Renal pelvis (tissue), 12 donors: ENCODE measurements around the gene DSC1. TPM values are rescaled to one million over a fixed set of nuclear protein-coding genes. Genes with fewer than 3 reads are reported as not detected.

Experiments used
- DNase-seq: peaks from one replicate; pipeline ENCODE4 v3.0.0-alpha.2; 2013
- long read RNA-seq, 16 experiments: transcript quantifications; one replicate each; lab custom pipeline, GENCODE V29; 2026
- polyA plus RNA-seq, 3 donors: library from polyadenylated mRNA; unstranded; fragments of 120-200 nt; gene quantifications; one replicate each; pipeline ENCODE4 v1.2.1, GENCODE V29; 2013; ENCODE audit not compliant: insufficient read length in 3 of 3

DSC1 gene, protein sequence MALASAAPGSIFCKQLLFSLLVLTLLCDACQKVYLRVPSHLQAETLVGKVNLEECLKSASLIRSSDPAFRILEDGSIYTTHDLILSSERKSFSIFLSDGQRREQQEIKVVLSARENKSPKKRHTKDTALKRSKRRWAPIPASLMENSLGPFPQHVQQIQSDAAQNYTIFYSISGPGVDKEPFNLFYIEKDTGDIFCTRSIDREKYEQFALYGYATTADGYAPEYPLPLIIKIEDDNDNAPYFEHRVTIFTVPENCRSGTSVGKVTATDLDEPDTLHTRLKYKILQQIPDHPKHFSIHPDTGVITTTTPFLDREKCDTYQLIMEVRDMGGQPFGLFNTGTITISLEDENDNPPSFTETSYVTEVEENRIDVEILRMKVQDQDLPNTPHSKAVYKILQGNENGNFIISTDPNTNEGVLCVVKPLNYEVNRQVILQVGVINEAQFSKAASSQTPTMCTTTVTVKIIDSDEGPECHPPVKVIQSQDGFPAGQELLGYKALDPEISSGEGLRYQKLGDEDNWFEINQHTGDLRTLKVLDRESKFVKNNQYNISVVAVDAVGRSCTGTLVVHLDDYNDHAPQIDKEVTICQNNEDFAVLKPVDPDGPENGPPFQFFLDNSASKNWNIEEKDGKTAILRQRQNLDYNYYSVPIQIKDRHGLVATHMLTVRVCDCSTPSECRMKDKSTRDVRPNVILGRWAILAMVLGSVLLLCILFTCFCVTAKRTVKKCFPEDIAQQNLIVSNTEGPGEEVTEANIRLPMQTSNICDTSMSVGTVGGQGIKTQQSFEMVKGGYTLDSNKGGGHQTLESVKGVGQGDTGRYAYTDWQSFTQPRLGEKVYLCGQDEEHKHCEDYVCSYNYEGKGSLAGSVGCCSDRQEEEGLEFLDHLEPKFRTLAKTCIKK
- 1 to 10 TPM; 1.7 to 2.0 (median 1.8) TPM for polyA plus RNA-seq
- long read RNA-seq, donor 1 = 0 reads
- long read RNA-seq, donor 2 = 0 reads
- long read RNA-seq, donor 3, full-length matches to known transcripts = 1 of 1 reads
- long read RNA-seq, donor 3, partial matches to known transcripts = 0 of 1 reads
- long read RNA-seq, donor 3, other reads (novel, unspliced or antisense) = 0 of 1 reads
- long read RNA-seq, donor 4 = 0 reads
- long read RNA-seq, donor 5 = 0 reads
- long read RNA-seq, donor 6 = 0 reads
- long read RNA-seq, donor 7 = 0 reads
- long read RNA-seq, donor 8 = 0 reads
- long read RNA-seq, donor 9 = 0 reads
- long read RNA-seq, donor 10 = 0 reads
- long read RNA-seq, donor 11 = 0 reads
- long read RNA-seq, donor 12, full-length matches to known transcripts = 1 of 1 reads
- long read RNA-seq, donor 12, partial matches to known transcripts = 0 of 1 reads
- long read RNA-seq, donor 12, other reads (novel, unspliced or antisense) = 0 of 1 reads
- long read RNA-seq, donor 13 = 0 reads
- long read RNA-seq, donor 14 = 0 reads
- long read RNA-seq, donor 15 = 0 reads
- long read RNA-seq, donor 16 = 0 reads

DNA sequence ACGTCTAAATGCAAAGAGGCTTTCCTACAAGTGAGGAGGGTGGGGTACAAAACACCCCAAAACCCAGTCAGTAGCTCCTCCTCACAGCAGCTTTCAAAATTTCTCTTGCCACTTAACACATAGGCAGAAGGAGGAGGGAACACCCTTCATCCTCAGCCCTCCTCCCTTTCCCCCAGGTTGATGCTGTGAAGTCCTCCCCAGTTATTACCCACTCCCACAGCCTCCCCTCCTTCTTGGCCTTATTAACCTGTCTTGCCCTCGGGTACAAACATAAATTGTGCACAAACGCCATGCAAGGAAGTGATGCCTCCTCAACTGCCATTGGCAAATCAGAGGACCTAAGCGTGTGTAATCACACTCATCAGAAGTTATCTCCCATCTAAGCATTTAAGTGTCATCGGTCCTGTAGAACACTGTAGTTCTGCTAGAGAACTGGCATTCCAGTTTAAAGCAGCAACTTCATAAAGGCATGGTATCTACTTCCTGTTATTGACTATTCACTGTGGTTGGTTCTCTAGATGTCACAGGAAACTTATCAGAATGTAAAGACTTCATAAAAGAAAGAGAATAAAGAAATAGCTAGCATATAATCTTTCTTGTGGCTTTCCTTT lies at the start of gene DSC1:
Gene DSC1, minus strand, starts transcription at position 32 of the 611 bp plus-strand sequence. CDS start 262 bp downstream, outside the sequence.
- DNase-seq = no peak

DNA sequence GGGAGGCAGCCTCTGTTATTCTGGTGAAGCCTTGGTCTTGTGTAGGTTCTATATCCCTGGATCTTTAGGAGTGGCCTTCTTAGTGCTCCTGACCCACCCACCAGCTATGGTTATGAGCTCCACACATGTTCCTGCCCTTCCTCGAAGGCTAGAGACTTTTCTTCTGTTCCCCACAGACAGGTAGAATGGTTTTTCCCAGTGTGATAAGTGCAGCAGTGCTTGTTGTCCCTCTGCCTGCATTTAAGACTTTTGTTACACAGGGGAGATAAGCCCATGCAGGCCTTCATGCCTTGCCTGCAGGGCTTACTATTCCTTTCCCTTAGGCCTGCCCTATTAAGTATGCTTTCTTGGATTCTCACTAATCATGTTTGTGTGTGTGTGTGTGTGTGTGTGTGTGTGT lies 48.4 kb upstream of the DSC1 start:
- DNase-seq = no peak

DNA sequence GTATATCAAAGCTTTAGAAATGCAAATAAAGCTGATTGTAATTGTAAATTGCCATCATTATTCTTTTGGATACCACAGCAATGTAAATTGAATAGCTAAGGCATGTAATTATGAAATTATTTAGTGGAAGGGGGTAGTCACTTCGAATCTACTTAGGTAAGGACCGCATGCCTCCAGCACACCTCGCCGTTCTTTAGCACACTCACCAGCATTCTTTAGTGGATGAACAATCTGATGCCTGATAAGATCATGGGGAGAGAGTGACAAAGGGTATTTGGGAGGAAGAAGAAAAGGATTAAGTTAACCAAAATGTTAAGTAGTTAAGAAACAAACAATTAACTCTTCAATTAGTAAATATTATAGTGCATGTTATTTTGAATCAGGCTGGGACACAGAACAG lies 46.4 kb upstream of the DSC1 start:
- no peak for DNase-seq

DNA sequence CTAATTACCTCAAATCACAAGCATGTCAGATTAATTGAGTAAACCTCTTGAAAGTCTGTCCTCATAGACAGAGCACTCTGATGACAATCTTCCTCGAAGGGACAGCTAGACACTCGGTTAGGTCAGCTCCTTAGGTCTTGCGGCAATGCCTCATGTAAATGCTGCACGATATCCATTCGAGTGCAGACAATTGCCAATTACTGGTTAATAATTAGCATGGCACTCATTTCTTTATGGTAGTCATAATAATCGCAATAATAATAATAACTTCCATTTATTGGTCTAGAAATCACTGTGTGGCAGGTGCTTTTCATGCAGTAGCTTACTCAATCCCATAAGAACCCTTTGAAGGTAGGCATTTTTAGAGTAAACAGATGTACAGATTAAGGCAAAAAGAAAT lies 44.7 kb upstream of the DSC1 start:
- DNase-seq = no peak

DNA sequence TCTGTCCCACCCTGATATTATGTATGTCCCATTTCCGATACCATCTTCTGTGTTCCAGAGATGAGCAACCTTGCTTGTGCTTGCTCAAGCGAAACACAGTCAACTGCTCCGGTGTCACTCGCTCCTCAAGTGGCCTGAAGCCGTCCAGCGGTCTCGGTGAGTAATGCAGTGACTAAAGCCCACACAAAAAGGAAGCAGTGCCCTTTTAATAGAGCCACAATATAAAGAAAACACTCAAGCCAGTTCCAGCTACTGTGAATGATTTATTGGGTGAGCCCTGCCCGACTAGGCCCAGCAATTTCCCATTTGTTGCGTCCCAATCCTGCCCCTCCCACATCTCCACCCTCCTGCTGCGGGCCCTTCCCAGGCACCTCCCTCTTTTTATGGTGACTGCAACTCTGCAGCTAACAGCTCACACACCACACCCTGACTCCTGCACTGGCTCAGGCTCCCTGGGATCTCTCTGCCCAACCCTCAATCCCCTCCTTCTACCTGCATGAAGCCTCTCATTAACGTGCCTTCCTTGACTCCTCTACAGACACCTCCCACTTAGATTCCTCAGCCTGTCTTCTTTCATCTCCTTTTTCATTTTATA lies 44.2 kb upstream of the DSC1 start:
- peak; percentile 81 for DNase-seq

DNA sequence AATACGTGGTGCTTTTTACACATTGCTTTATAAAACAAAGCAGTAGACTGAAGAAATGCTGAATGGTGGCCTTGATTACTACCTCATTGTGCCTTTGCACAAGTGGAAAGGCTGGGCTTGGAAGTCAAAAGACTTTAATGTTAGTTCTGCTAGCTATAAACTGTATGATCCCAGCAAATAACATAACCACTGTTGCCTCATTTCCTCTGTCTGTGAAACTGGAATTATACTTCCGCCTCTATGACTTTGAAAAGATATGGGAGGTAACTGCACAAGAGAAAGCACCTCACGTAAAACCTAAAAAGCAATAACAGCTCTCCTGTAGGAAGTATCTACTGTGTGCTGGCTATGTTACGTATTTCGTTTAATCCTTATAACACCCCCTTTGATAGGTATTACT lies 43.4 kb upstream of the DSC1 start:
- no peak for DNase-seq

DNA sequence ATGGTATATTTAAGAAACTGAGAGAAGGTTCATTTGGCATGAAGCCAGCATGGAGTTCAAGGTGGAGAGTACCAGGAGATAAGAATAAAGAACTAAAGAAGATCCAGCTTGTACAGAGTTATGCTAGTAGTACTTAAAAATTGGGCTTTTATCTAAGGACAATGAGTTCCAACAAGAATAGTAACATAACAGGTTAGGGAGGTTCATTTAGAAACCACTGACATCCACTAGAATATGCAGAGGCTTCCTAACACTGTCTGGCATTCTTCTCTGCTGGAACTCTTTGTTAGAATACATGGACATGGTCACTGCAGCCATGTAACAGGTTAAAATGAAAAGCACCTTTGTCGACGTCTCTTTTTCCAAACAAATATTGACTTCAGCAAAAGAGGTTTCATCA lies 42.6 kb upstream of the DSC1 start:
- DNase-seq = no peak

DNA sequence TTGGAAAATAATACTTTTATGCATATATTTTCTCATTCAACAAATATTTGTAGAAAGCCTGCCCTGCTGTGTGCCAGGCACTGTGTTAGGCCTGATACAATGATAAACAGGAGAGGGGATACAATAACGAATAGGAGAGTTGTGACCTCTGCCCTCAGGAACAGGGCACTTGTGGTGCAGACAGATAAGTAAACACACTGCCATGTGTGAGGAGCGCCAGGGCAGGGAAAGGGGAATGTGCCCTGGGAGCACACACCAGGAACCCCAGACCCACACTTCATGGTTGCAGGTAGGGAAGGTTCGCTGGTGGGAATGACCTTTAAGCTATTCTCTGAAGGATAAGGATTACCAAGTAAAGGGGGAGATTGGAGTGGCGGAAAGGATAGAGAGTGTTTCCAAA lies 42.2 kb upstream of the DSC1 start:
- DNase-seq = no peak

DNA sequence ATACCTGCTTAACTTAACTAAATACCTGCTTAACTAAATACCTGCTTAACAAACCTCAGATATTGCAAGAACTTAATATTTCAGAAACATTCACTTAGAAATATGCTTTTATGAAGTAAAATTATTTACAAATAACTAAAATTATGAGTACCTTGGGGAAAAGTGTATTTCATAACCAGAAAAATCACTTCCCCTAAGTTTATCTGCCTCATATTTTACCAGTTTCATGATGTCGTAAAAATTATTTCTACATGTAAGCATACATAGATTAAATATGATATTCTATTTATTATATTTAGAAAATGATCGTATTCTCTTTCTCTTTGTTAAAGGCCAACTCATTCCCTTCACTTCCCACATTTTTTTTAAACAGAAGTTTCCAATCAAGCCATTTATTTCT lies 41.5 kb upstream of the DSC1 start:
- DNase-seq = no peak

DNA sequence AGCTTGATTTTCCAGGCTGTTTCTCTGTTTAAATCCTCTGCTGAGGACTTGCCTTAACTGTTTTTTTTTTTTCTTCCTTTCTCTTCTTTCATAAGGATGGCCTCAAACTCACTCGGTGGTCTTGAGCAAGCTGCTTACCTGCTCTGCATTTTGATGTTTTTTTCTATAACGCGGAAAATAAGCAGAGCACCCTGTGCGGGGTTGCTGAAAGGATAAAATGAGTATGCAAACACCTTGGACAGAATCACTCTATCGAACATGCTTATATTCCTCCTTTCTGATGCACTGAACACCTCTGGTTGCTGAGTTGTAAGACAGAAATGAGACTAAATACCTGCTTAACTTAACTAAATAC lies 41.1 kb upstream of the DSC1 start:
- DNase-seq = no peak

DNA sequence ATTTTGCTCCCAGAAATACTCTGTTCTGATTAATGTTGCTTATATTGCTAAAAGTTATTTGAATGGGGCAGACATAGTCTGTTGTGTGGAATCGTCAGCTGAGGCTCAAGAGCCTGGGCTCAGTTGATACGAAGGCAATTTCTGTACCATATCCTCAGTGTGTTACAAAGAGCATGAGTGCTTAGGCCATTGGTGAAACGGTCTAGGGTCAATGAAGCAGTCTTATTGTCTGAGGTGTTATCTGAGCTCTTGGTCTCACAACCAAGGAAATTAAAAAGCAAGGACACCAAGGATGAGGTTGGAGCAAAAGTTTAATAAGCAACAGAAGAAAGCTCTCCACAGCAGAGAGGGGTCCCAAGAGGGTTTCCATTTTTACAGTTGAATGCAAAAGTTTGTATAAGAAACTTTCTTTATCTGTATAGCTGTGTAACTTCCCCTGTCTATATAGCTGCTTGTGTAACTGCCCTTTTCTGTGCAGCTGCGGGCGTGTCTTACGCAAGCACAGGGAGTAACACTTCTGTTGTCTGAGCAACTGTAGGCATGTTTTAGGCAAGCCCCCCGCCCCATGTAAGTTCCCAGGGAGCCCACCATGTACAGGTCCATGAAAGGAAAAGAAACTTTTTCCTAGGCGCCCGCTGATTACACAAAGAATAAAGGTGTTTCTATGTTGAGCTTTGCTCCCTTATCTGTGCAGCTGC lies 40.6 kb upstream of the DSC1 start:
- DNase-seq = no peak

DNA sequence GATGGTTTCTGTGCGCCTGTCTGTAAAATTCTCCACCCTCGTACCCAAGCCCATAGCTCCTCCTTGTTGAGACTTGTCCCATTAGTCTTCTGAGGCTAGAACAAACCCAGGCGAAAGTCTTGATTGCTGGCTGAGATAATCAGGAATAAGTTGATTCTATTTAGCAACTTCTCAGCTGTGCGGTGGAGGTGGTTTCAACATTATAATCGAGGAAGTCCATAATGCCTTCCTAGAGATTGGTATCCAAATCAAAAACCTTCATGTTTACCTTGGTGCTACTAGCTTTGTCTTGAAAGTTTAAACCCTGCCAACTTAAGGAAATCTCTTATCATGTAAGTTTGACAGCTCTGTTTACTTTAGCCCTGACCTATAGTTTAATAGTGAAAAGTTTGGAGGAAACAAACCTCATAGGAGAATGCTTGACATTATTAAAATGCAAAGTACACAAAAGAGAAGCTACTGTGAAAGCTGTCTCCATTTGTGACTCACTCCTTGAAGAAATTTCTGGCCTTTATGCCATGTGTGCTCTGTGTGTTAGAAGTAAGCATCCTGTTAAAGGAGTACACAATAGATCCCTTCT lies 36.6 kb upstream of the DSC1 start:
- no peak for DNase-seq

DNA sequence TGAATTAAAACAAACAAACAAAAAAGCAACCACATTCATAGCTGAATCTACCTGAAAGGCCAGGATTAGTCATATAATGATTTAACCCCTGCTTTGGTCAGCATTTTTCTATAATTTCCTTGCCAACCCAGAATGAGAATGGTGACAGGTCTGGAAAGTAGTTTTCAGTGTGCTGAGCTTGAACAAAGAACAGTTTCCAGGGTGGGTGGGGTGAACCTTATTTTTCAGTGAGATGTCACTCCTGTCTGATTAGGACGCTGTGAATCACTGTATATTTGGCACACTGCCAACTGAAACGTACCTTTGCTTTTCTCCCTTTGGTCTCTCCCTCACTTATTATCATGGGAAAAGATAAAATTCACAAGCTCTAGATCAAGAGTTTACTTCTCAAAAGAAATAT lies 35.0 kb upstream of the DSC1 start:
- DNase-seq = no peak

DNA sequence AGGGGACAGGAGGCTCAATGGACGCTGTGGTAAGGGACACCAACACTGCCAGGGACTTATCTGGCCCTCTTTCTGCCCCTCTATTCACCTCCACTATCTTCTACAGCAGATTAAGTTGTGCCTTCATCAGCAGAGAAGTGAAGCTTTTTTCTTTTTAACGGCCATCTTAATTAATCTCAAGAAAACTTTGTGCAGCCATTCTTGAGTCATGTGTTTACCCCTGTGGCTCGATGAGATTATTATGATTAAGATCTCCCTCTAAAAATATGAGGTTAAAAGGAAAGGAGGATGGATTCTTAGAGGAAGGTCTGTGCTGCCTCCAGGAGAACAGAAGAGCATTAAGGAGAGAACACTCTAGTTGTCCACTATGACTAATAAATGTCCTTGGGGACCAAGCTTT lies 32.4 kb upstream of the DSC1 start:
- no peak for DNase-seq

DNA sequence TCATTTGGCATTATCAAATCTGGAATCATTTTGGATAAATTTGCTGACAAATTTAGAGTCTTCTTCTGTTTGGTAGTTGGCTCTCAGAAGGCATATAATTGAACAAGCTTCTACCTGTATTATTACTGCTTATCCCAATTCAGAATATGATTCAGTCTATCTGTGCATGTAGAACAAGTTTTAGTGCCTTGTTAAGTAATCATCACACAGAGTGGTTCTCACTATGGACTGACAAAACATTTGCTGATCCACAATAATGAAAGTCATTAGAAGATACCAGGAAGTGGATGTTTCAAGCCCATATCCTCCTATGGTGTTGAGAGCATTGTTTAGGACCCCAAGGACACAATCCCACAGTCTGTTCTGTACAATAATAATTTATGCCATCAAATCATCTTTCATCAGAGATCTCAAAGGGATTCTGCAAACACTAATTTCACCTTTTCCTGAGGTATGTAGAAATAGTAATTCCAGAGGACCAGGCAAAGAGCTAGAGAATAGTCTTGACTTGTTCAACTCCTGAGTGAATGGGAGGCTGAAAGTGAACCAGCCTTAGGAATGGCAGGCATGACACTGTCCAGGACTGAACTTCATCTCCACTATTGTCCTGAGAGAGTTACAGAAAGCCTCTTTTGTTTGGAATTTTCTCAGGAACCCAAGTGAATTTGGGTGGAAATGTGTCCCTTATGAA lies 29.6 kb upstream of the DSC1 start:
- DNase-seq = no peak

DNA sequence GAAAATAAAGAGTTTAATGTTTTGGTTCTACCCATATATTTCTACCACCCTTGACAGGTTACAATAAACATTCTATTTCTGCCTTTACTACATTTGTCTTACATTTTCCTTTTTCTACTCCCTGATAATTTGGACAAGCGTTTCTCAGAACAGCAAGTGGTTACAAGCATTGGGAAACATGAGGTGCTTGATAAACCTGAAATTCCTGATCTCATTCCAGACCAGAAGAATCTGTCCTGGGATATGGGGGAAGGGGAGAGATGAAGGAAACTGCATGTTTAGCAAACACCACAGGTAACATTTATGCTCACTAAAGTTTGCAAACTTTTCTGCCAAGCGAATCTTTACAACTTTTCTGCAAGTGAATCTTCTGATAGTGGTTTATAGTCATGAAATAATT lies 28.3 kb upstream of the DSC1 start:
- DNase-seq = no peak

DNA sequence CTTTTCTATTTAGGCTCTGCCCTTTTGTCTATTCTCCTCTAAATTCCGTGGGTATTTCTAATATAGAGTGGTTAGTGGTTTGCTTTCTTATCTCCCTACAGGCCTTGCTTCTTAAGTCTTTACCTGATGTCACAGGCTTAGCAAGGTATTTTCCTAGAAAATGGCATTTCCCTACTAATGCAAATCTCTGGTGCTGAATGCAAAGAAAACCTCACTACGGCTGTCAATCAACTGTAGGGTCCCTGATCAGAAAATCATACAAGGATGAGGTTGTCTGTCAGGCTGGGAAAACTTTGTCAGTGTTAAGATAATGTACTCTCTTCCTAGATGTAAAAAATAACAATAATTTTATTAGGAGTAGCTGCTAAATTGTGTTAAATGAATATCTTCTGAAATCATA lies 27.1 kb upstream of the DSC1 start:
- DNase-seq = no peak

DNA sequence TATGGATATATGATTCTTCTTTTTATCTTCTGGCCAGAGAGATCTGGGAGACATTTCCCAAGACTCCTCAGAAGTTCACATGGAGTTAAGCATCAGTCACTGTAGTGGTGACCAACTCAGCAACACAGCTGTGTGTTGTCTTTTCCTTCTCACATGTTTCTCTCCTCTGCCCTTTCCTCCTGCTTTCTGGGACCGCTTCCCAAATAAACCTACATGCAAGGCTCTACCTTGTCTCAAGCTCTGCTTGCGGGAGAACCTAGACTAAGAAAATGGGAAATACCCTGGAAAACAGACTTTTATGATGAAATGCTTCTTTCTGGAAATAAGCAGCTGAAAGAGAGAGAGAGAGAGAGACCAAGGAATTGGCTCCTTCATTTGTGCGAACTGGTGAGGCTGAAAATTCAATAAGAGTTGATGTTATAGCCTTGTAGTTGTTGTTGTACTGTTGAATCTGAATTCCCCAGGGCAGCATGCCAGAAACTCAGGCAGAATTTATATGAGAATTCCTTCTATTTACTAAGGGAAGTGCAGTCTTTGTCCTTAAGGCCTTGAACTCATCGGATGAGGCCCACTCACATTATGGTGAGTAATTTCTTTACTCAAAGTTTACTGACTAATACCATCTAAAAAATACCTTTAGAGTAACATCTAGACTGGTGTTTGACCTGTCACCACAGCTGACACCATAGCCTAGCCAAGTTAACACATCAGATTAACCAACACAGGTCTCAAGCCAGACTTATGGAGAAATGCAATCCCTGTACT lies 22.7 kb upstream of the DSC1 start:
- DNase-seq = peak; percentile 24

DNA sequence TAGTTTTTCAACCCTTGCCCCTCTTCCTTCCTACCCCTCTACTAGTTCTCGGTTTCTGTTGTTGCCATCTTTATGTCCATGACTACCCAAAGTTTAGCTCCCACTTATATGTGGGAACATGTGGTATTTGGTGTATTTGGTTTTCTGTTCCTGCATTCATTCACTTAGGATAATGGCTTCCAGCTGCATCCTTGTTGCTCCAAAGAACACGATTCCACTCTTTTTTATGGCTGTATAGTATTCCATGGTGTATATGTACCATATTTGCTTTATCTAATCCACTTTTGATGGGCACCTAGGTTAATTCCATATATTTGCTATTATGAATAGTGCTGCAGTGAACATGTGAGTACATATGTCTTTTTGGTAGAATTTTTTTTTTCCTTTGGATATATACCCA lies 20.6 kb upstream of the DSC1 start:
- no peak for DNase-seq
